Retinal pigment epithelial cell (primary cell): ENCODE data around the gene DCLK1.

Experiments
- DNase-seq: peaks from one replicate; pipeline ENCODE4 v3.0.0-alpha.2; 2010; ENCODE audit warnings: low read depth
- H3K4me3 ChIP-seq: 2 replicates; pipeline ENCODE4 v1.5.1; 2011; ENCODE audit warnings: mild to moderate bottlenecking, low read length, control low read depth, moderate library complexity
- TF ChIP-seq, protein P1 (sequence below): conservative IDR thresholded peaks from 2 replicates; pipeline ENCODE4 v1.5.1; 2011; ENCODE audit warnings: low read depth, low read length, control low read depth, inconsistent platforms

The DCLK1 gene

DNA sequence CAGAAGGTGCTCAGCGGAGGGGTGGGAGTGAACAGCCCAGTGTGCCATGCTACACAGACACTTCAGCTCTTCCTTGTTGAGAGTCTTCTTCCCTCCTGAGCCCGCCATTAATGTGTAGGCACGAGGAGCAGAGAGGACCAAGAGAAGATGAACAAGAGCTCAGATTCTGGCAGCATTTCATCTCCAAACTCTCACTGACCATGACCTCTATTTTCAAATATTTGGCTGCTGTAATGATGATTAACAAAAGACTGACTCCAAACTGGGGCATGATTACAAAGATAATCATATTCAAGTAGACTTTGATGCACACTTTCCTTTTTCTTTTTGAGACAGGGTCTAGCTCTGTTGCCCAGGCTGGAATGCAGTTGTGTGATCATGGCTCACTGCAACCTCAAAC lies 236.5 kb downstream of the DCLK1 start:
- no peak for DNase-seq
- no peak overlapping the region for H3K4me3 ChIP-seq
- TF ChIP-seq, protein P1, sequence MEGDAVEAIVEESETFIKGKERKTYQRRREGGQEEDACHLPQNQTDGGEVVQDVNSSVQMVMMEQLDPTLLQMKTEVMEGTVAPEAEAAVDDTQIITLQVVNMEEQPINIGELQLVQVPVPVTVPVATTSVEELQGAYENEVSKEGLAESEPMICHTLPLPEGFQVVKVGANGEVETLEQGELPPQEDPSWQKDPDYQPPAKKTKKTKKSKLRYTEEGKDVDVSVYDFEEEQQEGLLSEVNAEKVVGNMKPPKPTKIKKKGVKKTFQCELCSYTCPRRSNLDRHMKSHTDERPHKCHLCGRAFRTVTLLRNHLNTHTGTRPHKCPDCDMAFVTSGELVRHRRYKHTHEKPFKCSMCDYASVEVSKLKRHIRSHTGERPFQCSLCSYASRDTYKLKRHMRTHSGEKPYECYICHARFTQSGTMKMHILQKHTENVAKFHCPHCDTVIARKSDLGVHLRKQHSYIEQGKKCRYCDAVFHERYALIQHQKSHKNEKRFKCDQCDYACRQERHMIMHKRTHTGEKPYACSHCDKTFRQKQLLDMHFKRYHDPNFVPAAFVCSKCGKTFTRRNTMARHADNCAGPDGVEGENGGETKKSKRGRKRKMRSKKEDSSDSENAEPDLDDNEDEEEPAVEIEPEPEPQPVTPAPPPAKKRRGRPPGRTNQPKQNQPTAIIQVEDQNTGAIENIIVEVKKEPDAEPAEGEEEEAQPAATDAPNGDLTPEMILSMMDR = no peak

DNA sequence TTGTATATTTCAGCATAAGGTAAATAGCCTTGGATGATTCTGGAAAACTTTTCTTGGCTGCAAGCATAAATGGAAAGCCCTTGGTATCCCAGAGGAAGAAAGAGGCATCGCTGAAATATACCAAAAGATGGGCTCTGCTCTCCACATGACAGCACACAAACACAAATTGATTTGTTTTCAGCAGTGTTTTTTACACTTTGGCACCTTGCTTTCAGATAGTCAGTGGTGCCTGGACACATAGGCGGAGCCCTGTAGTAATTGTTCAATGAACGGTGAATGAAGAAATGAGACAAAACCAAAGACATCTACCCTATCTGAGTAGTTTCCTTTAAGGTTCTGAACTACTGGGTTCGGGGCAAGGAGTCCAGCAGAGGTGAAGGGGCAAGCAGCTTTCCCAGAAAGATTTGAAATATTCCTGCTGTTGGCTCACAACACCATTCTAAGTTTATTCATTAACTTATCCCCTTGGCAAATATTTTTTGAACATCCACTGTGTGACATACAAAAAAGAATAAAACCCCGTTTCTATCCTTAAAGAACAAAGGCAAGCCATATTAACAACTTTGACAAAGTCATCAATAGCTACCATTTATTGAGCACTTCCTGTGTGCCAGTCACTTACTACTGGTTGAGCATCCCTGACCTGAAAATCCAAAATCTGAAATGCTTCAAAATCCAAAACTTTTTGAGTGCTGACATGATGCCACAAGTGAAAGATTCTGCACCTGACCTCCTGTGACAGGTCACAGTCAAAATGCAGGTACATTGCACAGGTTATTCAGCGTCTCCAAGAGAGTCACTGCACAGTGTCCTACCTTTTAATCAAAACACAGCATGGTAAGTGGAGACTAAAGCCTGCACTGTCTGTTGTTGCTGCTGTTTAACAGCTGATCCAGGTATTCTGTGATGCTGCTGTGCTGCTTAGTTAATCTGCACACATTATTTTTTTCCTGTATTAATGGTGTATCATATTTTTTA lies 238.1 kb downstream of the DCLK1 start:
- TF ChIP-seq, protein P1 = no peak
- H3K4me3 ChIP-seq = no peak overlapping the region
- DNase-seq = no peak

DNA sequence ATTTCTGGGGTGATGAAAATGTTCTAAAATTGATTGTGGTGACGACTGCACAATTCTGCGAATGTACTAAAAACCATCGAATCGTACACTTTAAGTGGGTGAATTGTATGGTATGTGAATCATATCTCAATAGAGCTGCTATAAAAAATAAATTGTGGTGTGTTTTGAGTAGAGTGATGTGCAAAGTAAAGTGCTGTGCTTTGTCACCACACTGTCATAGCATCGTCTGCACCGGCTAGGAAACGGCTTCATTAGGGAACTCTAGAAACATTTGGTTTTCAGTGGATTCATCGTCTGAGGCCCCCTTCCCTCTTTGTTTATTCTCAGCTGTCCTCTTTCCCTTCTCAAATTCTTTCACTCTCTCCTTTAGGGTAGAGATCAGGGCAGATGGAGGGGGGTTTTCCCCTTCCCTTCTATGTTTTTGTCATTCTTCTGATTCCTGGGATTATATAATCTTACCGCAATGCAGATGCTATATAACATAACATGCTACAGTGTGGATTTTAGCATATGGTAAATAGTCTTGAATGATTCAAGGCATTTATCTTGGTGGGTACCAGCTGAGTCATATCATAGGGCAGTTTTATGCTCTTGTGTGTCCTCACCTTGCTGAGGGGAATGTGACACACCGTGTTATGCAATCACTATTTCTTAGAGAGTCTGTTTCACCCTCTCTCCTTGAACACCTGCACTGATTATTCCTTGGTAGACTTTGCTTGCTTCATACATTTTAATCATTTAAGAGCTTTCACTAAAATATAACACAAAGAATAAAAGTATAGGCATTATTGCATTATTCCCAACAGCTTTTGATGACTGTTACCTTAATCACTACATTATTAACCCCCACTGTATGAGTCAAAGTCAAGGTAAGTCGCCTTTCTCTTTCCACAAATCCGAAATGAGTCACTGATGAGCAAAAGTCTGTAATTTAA lies 239.4 kb downstream of the DCLK1 start:
- TF ChIP-seq, protein P1 = no peak
- no peak overlapping the region for H3K4me3 ChIP-seq
- DNase-seq = no peak

DNA sequence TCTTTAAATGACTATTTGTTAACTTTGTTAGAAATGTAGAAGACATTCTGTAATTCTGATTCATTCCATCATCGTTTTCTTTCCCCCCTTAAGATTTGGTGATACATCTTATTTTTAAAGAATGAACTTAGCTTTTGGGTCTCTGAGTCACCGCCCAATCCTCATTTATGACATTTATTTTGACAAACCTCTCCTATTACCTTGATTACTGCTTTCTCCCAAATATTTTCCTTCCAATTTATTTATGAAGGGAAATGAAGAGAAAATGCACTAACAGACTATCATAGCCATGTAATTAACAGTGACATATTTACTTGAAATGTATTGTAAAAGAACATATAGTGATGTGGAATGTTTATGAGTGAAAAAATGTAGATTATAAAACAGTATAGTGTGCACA lies 241.6 kb downstream of the DCLK1 start:
- TF ChIP-seq, protein P1 = no peak
- DNase-seq = no peak
- no peak overlapping the region for H3K4me3 ChIP-seq

DNA sequence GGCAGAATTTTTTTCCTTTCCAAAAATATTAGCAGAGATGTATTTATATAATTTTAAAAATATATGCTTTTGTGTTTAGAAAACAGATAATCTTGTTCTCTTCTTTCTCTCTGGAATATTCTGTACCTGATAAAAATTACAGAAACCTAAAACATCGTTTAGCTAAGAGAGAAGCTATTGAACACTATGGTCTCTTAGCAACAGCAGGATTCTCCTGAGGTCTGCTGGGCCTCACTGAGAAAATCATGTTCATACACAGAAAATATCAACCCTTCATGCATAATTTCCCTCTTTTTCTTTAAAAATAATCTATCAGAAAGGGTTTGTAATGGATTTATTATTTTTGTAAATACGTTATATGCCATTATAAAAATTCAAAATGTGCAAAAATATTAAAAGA lies 242.2 kb downstream of the DCLK1 start:
- TF ChIP-seq, protein P1 = no peak
- DNase-seq = no peak
- no peak overlapping the region for H3K4me3 ChIP-seq

DNA sequence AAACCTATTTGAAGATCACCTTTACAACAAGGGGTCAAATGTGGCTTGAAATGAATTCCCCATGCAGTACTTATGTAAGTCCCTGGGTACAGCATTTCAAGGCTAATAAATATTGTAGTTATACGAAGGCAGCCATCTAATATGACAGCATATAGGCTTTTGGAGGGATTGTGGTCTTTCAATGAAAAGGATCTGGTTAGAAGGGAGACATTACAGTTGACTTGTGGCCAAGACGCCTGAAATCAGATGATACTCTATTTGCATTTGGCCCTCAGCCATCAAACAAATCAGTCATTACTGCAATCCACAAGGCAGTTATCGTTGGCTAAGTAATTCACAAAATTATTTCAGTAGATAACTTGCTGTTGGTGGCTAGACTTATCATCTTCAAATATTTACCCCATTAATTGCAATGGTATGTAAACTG lies 242.7 kb downstream of the DCLK1 start:
- H3K4me3 ChIP-seq = no peak overlapping the region
- no peak for DNase-seq
- TF ChIP-seq, protein P1 = no peak
